ENCODE results near the gene ALX4. TPM values are rescaled to one million over a fixed set of nuclear protein-coding genes. Genes with fewer than 3 reads are reported as not detected.

Gene ALX4
- total RNA-seq, 1 donor from 2014 or later: not detected

DNA sequence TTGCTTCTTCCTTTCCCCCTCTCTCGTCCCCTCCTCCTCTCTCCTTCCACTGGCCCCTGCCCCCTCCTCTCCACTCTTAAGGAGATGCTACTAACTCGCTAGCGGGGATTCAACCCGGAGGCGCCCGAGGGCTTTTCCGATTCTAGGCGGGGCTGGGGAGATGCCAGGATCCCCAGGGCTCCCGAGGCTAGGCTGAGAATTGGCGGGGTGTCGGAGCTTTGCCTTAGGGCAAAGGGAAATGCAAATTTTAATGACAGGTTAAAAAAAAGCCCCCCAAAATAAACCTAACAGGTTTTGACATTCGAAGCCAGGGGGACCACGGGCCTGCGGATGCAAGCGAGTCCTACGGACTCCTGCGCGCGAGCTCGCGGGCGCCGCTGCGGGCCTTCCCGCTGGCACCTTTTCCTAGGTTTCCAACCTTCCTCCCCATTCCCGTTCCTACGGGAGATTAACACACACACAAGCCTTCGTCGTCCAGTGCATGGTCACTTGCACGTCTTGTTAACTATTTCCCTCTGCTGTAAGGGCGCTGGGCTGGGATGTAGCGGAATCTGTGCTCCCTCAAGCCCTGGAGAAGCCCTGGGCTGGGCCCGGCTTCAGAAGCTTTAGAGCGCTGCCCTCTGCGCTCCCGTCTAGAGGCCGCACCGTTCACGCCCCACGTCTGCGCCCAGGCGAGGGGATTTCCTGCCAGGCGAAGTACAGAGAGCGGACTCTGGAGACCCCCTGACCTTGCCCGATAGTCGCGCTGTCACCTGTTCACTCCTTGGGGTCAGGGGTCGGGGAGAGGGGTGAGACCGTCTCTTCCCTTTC is 729 bp upstream of the ALX4 start:
- no peaks in the 10 kb centered on the region for H3K9me3 Mint-ChIP-seq (ENCODE audit: low read depth)
- H3K27ac Mint-ChIP-seq: no peak overlapping the region
- TF ChIP-seq, protein P1, sequence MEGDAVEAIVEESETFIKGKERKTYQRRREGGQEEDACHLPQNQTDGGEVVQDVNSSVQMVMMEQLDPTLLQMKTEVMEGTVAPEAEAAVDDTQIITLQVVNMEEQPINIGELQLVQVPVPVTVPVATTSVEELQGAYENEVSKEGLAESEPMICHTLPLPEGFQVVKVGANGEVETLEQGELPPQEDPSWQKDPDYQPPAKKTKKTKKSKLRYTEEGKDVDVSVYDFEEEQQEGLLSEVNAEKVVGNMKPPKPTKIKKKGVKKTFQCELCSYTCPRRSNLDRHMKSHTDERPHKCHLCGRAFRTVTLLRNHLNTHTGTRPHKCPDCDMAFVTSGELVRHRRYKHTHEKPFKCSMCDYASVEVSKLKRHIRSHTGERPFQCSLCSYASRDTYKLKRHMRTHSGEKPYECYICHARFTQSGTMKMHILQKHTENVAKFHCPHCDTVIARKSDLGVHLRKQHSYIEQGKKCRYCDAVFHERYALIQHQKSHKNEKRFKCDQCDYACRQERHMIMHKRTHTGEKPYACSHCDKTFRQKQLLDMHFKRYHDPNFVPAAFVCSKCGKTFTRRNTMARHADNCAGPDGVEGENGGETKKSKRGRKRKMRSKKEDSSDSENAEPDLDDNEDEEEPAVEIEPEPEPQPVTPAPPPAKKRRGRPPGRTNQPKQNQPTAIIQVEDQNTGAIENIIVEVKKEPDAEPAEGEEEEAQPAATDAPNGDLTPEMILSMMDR (IDR thresholded peaks at IDR 0.05; ENCODE audit: unreplicated experiment): no peak
- no peak for DNase-seq (ENCODE audit: low spot score, unreplicated experiment)
- H3K4me1 Mint-ChIP-seq (ENCODE audit: low read depth): peaks cover 6% of the 10 kb centered on the region
- no peaks in the 10 kb centered on the region for H3K36me3 Mint-ChIP-seq (ENCODE audit: insufficient read depth)
- H3K27me3 Mint-ChIP-seq: peaks cover 95% of the 10 kb centered on the region
- H3K4me3 Mint-ChIP-seq (ENCODE audit: low read depth): no peak overlapping the region

DNA sequence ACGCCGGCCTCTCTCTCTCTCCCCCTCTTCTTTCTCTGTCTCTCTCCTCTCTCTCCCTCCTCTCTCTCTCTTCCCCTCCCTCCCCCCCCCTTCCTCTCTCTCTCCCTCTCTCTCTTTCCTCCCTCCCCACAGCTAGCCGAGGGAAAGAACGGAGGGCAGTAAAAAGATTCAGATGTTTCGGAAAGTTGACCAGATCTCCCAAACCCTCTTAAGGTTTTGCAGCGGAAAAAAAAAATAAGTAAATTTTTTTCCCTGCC is 195 bp upstream of the ALX4 start:
- Mint-ChIP-seq H3K27ac (no peak overlapping the region), H3K36me3 (ENCODE audit: insufficient read depth) (no peaks in the 10 kb centered on the region), H3K4me3 (ENCODE audit: low read depth) (no peak overlapping the region), H3K9me3 (ENCODE audit: low read depth) (no peaks in the 10 kb centered on the region), H3K4me1 (ENCODE audit: low read depth) (peaks cover 10% of the 10 kb centered on the region), H3K27me3 (peaks cover 95% of the 10 kb centered on the region)
- DNase-seq (ENCODE audit: low spot score, unreplicated experiment): no peak
- TF ChIP-seq, protein P1 (IDR thresholded peaks at IDR 0.05; ENCODE audit: unreplicated experiment): no peak

DNA sequence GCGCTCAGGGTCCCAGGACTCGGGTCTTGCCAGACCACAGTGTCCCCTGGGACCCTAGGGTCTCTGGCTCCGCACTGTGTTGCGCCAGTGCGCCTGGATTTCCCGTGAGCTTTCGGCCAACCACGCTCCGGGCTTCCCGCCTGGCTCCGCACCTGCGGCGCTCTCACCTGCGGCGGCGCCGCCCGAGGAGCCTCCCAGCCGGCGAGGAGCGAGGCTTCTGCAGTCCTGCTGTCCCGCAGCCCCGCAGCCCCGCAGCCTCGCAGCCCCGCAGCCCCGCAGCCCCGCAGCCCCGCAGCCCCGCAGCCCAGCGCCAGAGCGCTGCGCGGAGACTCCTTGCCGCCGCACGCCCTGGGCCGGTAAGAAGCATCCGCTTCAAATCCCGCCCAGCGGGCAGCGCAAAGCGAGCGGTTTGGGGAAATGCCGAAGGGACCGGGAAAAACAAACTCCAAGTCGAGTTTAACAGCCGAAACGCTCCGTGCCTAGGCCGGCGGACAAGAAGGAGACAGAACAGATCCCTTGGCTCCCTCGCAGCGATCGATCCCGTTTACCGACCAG is 939 bp downstream of the ALX4 start:
- H3K27me3 Mint-ChIP-seq: peaks cover 95% of the 10 kb centered on the region
- H3K27ac Mint-ChIP-seq: no peak overlapping the region
- H3K36me3 Mint-ChIP-seq (ENCODE audit: insufficient read depth): no peaks in the 10 kb centered on the region
- TF ChIP-seq, protein P1 (IDR thresholded peaks at IDR 0.05; ENCODE audit: unreplicated experiment): no peak
- no peak overlapping the region for H3K4me3 Mint-ChIP-seq (ENCODE audit: low read depth)
- peaks cover 10% of the 10 kb centered on the region for H3K4me1 Mint-ChIP-seq (ENCODE audit: low read depth)
- H3K9me3 Mint-ChIP-seq (ENCODE audit: low read depth): no peaks in the 10 kb centered on the region
- DNase-seq (ENCODE audit: low spot score, unreplicated experiment): no peak

DNA sequence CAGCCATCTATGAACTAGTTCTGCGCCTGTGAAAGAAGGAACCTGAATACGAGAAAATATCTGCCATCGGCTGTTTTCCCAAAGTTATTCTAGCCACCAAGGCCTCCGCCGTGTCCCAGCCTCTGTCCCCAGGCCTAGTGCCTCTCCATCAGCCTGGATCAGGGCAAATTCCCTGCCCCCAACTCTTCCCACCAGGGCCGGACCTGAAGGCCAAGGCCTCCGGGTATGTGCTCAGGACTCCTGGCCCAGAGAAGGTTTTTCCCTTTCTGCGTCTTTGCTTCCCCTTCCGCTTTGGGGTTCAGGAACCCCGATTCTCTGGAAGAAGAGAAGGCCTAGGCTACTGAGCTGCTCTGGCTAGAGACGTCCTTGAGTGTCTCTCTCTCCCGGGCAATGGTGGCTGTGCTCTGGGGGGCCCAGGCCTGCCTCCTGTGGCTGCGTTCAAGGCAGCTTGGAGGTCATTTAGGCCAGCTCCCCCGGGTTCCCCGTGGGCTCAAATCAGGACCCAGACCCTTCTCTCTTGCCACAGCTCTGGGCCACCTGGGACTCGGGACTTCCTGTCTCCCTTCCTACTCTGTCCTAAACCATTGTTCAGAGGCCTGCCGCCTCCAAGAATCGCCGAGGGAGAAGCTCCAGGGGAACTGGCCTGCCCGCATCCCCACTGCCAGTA is 1.6 kb downstream of the ALX4 start:
- Mint-ChIP-seq H3K4me3 (ENCODE audit: low read depth) (no peak overlapping the region), H3K4me1 (ENCODE audit: low read depth) (peaks cover 10% of the 10 kb centered on the region), H3K27ac (no peak overlapping the region), H3K36me3 (ENCODE audit: insufficient read depth) (no peaks in the 10 kb centered on the region), H3K27me3 (peaks cover 95% of the 10 kb centered on the region), H3K9me3 (ENCODE audit: low read depth) (no peaks in the 10 kb centered on the region)
- TF ChIP-seq, protein P1 (IDR thresholded peaks at IDR 0.05; ENCODE audit: unreplicated experiment): no peak
- DNase-seq (ENCODE audit: low spot score, unreplicated experiment): no peak

DNA sequence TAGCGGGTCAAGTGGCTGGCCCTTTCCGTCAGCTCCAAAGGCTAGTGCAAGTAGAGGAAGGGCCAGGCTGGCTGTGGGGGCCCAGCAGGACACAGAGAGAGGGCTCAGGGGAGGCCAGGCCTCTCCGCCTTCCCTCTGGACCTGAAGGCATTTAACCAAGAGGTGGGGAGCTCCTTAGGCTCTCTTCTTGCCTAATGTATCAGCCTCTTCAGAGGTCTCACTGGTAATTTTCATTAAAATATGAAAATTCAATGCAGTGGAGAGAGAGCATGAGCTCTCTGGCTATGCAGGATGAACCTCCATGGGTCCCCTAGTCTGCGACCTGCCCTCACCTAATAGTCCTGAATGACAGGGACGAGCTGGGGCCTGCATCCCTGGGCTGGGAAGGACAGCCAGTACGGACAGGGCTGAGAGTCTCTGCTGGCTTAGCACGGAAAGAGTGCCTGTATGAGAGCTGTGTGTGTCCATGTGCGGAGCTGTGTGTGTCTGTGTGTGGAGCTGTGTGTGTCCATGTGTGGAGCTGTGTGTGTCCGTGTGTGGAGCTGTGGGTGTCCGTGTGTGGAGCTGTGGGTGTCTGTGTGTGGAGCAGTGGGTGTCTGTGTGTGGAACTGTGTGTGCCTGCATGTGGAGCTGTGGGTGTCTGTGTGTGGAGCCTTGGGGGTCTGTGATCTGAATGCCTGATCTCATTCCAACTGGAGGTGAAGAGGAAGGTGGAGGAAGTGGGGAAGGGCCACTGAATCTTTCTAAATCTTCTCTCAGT is 2.4 kb downstream of the ALX4 start:
- no peak for DNase-seq (ENCODE audit: low spot score, unreplicated experiment)
- no peak overlapping the region for H3K4me3 Mint-ChIP-seq (ENCODE audit: low read depth)
- TF ChIP-seq, protein P1 (IDR thresholded peaks at IDR 0.05; ENCODE audit: unreplicated experiment): no peak

More for the DNA sequence above, 2.4 kb downstream of the ALX4 start:
- Mint-ChIP-seq H3K27ac (no peak overlapping the region), H3K4me1 (ENCODE audit: low read depth) (peaks cover 10% of the 10 kb centered on the region), H3K36me3 (ENCODE audit: insufficient read depth) (no peaks in the 10 kb centered on the region), H3K9me3 (ENCODE audit: low read depth) (no peaks in the 10 kb centered on the region), H3K27me3 (peaks cover 95% of the 10 kb centered on the region)
